COLO829 (cell line): ENCODE measurements around the gene TRPV4.

ENCODE experiments used
- DNase-seq: peaks from one replicate; pipeline ENCODE4 v3.0.0; 2012; ENCODE audit warnings: low spot score

TRPV4 gene

GRCh38 chr12:109804820-109805761 is 28.1 kb downstream of the TRPV4 start:
- DNase-seq, result peak; percentile 70

DNA sequence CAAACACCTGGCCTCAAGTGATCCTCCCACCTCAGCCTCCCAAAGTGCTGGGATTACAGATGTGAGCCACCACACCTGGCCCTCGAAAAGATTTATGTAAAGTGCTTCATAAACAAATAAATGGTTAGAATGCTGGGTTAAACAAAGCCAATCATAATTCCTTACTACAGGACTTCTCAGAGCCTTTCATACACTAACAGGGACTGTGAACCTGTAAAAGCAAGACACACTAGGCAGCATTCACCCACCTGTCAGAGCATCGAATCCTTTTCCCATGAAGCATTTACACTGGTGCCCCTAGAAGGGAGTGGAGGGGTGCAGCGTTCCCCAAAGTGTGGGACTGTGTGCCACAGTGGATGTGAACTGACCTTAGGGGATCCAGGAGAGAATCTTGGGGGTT is 29.5 kb downstream of the TRPV4 start:
- DNase-seq, result no peak

GRCh38 chr12:109802828-109803227 is 30.4 kb downstream of the TRPV4 start:
- DNase-seq, result no peak

DNA sequence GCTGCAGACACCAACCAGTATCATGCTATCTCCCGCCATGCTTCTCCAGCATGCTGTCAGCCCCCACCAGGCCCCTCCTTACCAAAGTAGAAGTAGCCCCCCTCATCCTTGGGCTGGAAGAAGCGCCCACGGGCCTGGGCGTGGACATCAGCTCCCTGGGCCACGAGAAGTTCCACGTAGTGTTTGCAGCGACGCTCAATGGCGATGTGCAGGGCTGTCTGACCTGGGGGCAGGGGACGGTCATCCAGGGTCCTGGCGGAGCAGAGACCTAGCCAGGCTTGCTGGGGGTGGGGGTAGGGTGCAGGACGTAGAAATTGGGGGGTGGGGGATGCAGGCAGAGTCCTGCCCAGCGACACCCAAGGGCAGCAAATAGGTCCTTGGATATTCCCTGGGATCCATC is 32.7 kb downstream of the TRPV4 start:
- no peak for DNase-seq

- no peak for DNase-seq
These were observed 34.5 kb downstream of the TRPV4 start for GRCh38 chr12:109798691-109799090.

DNA sequence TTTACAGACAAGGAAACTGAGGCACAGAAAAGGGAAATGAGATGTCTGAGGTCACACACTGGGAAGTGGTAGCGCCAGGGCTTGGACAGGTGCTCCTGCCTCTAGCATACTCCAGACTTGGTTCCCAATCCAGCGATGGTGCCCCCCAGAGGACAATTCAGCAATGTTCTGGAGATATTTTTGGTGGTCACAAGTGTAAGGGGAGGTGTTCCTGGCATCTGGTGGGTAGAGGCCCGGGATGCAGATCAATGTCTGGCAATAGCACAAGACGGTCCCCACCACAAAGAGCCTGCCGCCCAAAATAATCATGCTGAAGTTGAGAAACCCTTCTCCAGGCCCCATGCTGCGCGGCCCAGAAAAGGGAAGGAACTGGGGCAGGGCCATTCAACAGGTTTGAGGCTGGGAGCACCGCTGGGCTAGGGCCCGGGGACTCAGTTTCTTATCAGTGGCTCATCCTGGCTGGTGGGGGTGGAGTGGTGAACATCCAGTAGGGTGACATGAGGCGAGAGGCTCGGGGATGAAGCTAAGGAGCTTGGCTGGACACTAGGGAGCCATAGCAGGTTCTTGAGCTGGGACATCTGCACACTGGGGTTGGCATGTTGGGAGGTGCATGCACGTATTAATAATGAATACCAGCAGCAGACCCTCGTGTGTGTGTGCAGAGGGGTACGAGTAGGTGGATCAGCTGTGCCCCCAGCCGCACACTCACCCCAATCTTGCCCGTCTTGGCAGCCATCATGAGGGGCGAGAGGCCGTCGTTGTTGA is 35.1 kb downstream of the TRPV4 start:
- no peak for DNase-seq

DNA sequence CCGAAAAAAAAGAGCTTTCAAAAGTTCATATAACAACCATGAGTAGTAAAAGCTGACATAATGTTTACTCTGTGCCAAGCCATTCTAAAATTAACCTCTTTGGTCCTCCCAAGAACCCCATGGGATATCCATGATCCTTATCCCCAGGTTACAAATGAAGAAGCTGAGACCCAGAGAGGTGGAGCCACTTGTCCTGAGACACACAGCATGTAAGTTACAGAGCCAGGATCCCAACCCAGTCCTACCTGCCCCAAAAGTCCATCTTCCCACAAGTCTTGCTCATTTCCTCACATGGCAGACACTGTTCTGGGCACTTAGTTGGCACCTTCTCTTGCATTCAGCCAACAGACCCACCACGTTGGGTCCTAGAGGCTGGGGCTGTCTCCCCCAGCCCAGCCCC is 37.1 kb downstream of the TRPV4 start:
- DNase-seq, result no peak

GRCh38 chr12:109795023-109795422 is 38.2 kb downstream of the TRPV4 start:
- DNase-seq, result no peak

DNA sequence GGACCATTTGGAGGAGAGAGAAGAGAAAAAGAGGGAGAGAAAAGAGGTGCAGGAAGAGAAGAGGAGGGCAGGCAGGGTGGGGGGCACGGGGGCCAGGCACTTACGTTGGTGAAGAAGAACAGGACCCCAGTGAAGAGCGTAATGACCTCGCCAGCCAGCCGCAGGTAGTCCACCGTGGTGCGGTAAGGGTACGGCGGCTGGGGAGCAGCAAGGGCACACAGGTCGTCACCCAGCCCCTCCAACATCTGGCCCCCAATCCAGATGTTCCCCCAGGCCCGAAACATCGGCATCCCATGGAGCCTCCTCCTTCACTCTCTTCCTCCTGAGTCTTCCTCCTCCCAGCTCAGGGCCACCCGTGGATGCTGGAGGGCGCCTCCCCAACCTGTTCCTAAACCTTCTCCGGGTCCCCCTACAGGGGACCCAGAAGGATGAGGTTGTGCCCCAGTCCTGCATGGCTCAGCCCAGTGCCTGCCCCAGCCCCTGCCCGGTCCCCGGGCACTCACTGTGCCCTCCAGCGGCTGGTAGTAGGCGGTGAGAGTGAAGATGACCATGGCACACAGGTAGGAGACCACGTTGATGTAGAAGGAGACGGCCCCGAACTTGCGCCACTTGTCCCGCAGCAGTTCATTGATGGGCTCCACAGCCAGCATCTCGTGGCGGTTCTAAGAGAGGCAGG is 39.2 kb downstream of the TRPV4 start:
- no peak for DNase-seq

DNA sequence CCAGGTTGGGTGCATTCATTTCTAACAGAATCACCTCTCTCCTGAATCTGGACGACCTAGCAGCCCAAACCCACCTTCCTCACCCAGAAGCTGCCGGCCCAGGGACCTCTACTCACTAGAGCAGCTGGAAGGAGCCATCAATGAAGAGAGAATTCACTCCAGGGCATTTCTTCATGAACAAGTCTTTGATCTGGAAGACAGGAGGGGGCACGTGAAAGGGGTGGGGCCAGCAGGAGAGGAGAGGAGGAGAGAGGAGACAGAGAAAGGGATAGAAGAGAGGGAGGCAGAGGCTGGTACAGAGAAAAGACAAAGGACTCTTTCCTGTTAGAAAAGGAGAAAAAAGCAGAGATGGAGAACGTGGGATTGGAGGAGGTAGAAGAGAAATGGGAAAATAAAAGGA is 39.8 kb downstream of the TRPV4 start:
- no peak for DNase-seq

DNA sequence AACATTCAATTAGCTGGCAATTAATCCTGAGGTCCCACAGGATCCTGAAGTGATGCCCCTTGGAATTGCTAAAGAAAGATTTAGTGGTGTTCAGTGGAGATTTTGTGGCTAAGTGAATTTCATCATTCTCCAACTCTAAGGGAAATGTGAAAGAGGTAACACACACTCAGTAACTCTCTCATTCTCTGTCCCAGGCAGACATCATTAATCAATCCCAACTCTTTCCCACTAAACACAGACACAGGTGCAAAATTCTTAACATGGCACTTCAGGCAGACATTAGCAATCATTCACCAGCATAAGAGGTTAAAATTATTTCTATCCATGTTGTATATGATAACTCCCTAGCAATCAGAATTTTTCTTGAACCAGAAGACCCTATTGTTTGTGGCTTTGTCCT is 40.2 kb downstream of the TRPV4 start:
- DNase-seq, result no peak

GRCh38 chr12:109789526-109790048 is 43.6 kb downstream of the TRPV4 start:
- no peak for DNase-seq

GRCh38 chr12:109786799-109787198 is 46.4 kb downstream of the TRPV4 start:
- DNase-seq, result no peak

GRCh38 chr12:109785854-109786253 is 47.3 kb downstream of the TRPV4 start:
- DNase-seq, result no peak

DNA sequence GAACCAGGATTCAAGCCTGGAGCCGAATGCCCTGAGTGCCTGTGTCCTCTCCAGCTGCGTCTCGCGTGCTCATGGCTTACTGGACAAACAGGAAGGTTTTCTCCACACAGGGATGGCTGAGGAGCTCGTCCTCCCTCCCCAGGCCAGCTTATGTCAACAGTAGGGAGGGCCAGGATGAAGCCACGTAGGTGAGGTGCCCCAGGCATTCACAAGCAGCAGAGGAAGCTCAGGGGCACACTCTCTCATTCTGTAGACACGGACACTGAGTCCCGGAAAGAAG is 49.3 kb downstream of the TRPV4 start:
- no peak for DNase-seq

DNA sequence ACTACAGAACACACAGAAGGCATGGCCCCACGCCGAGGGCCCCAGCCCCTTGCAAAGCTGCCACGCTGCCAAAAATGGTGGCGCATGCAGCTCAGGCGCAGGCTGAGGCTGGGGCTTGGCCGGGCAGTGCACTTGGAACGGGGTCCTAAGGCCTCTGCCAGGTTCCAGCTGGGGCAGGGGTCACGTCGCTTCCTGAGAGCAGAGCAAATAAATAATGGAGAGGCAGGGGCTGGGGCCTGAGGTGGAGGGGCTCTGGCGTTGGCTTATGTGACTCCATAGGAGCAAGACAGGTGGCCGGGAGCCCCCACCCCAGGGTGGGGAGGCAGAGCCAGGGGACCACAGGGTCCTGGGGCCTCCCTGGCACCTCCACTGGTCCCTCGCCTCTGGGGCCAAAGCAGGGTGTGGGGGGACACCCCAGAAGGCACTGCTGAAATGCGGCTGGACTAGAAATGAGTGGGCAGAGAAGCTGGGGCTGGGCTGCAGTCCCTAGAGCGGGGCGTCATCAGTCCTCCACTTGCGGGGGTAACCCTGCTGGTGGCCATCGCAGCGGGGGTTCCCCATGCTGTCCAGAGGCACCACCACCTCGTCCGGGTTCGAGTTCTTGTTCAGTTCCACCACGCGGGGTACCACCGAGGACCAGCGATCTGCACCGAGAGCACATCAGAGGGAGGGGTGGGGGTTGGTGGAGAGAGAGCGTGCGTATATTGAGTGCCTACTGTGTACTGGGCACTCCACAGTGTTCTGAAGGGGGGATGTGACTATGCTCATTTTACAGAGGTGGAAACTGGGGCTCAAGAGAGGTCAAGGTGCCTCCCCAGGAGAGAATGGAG is 49.8 kb downstream of the TRPV4 start:
- DNase-seq, result no peak

GRCh38 chr12:109782326-109782703 is 50.9 kb downstream of the TRPV4 start:
- no peak for DNase-seq

GRCh38 chr12:109781668-109782325 is 51.4 kb downstream of the TRPV4 start:
- DNase-seq, result no peak

DNA sequence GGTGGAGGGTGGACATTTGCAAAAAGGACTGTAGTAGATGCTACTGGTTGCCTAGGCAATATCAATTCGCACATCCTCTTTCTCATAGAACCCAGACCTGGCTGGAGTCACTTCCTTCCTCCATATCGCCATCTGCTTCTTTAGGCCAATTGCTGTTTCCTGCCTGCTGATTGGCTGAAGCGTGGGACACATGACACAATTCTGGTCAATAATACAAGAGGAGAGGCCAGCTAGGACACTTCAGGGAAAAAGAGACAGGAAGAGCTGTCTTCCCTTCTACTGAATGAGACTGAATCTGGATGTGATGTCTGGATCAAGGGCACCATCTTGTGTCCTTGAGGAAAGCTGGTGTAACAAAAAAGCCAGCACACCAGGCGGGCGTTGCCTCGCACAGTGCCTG is 53.8 kb downstream of the TRPV4 start:
- DNase-seq, result peak; percentile 34

DNA sequence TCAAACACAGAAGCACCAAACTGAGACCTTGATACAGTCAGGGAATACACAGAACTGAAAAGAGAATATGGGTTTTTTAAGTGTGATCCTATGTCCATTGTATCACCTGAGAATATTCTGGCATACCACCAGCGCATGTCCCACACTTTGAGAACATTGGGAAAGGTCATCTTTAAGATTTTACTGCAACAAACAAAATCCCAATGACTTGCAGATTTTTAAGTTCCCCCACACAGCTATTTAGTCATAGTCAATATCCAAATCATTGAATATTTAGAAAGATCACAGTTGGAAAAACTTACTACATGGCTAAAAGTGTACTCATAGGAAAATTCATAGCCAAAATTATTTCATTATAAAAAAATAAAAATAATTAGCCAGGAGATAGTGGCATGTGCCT is 54.5 kb downstream of the TRPV4 start:
- DNase-seq, result no peak

GRCh38 chr12:109777544-109777943 is 55.7 kb downstream of the TRPV4 start:
- peak; percentile 81 for DNase-seq
